Measurements from ENCODE around the gene ZNRF3.

The ZNRF3 gene

GRCh38 chr22:28984482-28985158 is 101.2 kb downstream of the ZNRF3 start:
- TF ChIP-seq FOXP2 (optimal IDR thresholded peaks at IDR 0.05; ENCODE audit: borderline replicate concordance, extremely low read depth, extremely low read length, insufficient read depth) (no peak), TAF1 (IDR thresholded peaks at IDR 0.05; ENCODE audit: borderline replicate concordance, insufficient read depth, low read length) (no peak), POLR2AphosphoS5 (IDR thresholded peaks at IDR 0.05; ENCODE audit: low read depth, low read length) (no peak), SIN3A (IDR thresholded peaks at IDR 0.05; ENCODE audit: borderline replicate concordance, insufficient read depth, low read length) (no peak)
- TF ChIP-seq, protein P1, sequence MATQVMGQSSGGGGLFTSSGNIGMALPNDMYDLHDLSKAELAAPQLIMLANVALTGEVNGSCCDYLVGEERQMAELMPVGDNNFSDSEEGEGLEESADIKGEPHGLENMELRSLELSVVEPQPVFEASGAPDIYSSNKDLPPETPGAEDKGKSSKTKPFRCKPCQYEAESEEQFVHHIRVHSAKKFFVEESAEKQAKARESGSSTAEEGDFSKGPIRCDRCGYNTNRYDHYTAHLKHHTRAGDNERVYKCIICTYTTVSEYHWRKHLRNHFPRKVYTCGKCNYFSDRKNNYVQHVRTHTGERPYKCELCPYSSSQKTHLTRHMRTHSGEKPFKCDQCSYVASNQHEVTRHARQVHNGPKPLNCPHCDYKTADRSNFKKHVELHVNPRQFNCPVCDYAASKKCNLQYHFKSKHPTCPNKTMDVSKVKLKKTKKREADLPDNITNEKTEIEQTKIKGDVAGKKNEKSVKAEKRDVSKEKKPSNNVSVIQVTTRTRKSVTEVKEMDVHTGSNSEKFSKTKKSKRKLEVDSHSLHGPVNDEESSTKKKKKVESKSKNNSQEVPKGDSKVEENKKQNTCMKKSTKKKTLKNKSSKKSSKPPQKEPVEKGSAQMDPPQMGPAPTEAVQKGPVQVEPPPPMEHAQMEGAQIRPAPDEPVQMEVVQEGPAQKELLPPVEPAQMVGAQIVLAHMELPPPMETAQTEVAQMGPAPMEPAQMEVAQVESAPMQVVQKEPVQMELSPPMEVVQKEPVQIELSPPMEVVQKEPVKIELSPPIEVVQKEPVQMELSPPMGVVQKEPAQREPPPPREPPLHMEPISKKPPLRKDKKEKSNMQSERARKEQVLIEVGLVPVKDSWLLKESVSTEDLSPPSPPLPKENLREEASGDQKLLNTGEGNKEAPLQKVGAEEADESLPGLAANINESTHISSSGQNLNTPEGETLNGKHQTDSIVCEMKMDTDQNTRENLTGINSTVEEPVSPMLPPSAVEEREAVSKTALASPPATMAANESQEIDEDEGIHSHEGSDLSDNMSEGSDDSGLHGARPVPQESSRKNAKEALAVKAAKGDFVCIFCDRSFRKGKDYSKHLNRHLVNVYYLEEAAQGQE (IDR thresholded peaks at IDR 0.05; ENCODE audit: insufficient read depth in 1 of 2, low read depth in 2 of 2, low read length in 2 of 2), result no peak

- no peak for TF ChIP-seq TAF1 (IDR thresholded peaks at IDR 0.05; ENCODE audit: borderline replicate concordance, insufficient read depth, low read length)
Observed at GRCh38 chr22:28985581-28986290, 102.4 kb downstream of the ZNRF3 start.

- TF ChIP-seq POLR2AphosphoS5 (IDR thresholded peaks at IDR 0.05; ENCODE audit: low read depth, low read length) (no peak), SIN3A (IDR thresholded peaks at IDR 0.05; ENCODE audit: borderline replicate concordance, insufficient read depth, low read length) (no peak), FOXP2 (optimal IDR thresholded peaks at IDR 0.05; ENCODE audit: borderline replicate concordance, extremely low read depth, extremely low read length, insufficient read depth) (no peak), TAF1 (IDR thresholded peaks at IDR 0.05; ENCODE audit: borderline replicate concordance, insufficient read depth, low read length) (no peak)
- TF ChIP-seq, protein P1 (IDR thresholded peaks at IDR 0.05; ENCODE audit: insufficient read depth in 1 of 2, low read depth in 2 of 2, low read length in 2 of 2), result no peak
Observed at GRCh38 chr22:28986366-28986765, 103.0 kb downstream of the ZNRF3 start.

GRCh38 chr22:28988457-28988856 is 105.1 kb downstream of the ZNRF3 start:
- TF ChIP-seq FOXP2 (optimal IDR thresholded peaks at IDR 0.05; ENCODE audit: borderline replicate concordance, extremely low read depth, extremely low read length, insufficient read depth) (no peak), POLR2AphosphoS5 (IDR thresholded peaks at IDR 0.05; ENCODE audit: low read depth, low read length) (no peak)
- TF ChIP-seq, protein P1 (IDR thresholded peaks at IDR 0.05; ENCODE audit: insufficient read depth in 1 of 2, low read depth in 2 of 2, low read length in 2 of 2), result no peak

- TF ChIP-seq, protein P1 (IDR thresholded peaks at IDR 0.05; ENCODE audit: insufficient read depth in 1 of 2, low read depth in 2 of 2, low read length in 2 of 2), result no peak
- TF ChIP-seq SIN3A (IDR thresholded peaks at IDR 0.05; ENCODE audit: borderline replicate concordance, insufficient read depth, low read length) (no peak), FOXP2 (optimal IDR thresholded peaks at IDR 0.05; ENCODE audit: borderline replicate concordance, extremely low read depth, extremely low read length, insufficient read depth) (no peak), POLR2AphosphoS5 (IDR thresholded peaks at IDR 0.05; ENCODE audit: low read depth, low read length) (no peak), TAF1 (IDR thresholded peaks at IDR 0.05; ENCODE audit: borderline replicate concordance, insufficient read depth, low read length) (no peak)
Observed at GRCh38 chr22:28989035-28989464, 105.7 kb downstream of the ZNRF3 start.

Measured in PFSK-1 (cell line).